ENCODE measurements around the gene ENKD1.

GRCh38 chr16:67649494-67649931 lies 17.0 kb downstream of the ENKD1 start:
- TF ChIP-seq POLR2A (IDR thresholded peaks at IDR 0.05; ENCODE audit: low read length) (no peak), GATA1 (IDR thresholded peaks at IDR 0.05; ENCODE audit: low read depth, low read length) (no peak)

All from erythroblast (primary cell).